CD8-positive, alpha-beta memory T cell (primary cell): ENCODE results near the gene NFKB2. TPM values are rescaled to one million over a fixed set of nuclear protein-coding genes. Genes with fewer than 3 reads are reported as not detected.
A peak's percentile ranks its signal among the peaks of the same experiment; 100 is the strongest.

Source experiments
- CTCF ChIA-PET: fragments of 350-600 bp; sonication (Branson Sonifier 250); formaldehyde crosslinking; loops from one replicate; lab custom pipeline; 2021; ENCODE audit warnings: antibody characterized with exemption; lab: Charles Lee
- POLR2A ChIA-PET: fragments of 350-600 bp; sonication (Branson Sonifier 250); formaldehyde crosslinking; loops from one replicate; lab custom pipeline; 2021; ENCODE audit warnings: antibody characterized with exemption; lab: Charles Lee
- DNase-seq, 5 donors: peaks; one replicate each; pipeline versions ENCODE4 v3.0.0 to v3.0.0-alpha.2; 2020 to 2022; ENCODE audit warnings: mixed read lengths in 1 of 5
- H3K27ac ChIP-seq: one replicate; pipeline ENCODE4 v1.7.0; 2013; ENCODE audit warnings: low read depth, mild to moderate bottlenecking, low read length, moderate library complexity
- H3K27me3 ChIP-seq: 2 replicates; pipeline ENCODE4 v1.7.0; 2013; ENCODE audit warnings: low read length, mild to moderate bottlenecking; ENCODE audit not compliant: insufficient read depth, poor library complexity, severe bottlenecking
- H3K36me3 ChIP-seq: 2 replicates; pipeline ENCODE4 v1.7.0; 2013; ENCODE audit warnings: mild to moderate bottlenecking, low read length, moderate library complexity; ENCODE audit not compliant: insufficient read depth
- H3K4me1 ChIP-seq: 2 replicates; pipeline ENCODE4 v1.7.0; 2013; ENCODE audit warnings: mild to moderate bottlenecking, low read length, moderate library complexity; ENCODE audit not compliant: insufficient read depth
- H3K4me3 ChIP-seq: 2 replicates; pipeline ENCODE4 v1.7.0; 2013; ENCODE audit warnings: mild to moderate bottlenecking, low read length
- H3K9me3 ChIP-seq: 2 replicates; pipeline ENCODE4 v1.7.0; 2013; ENCODE audit warnings: mild to moderate bottlenecking, low read length
- H3K27ac Mint-ChIP-seq, 8 donors: one replicate each; pipeline ENCODE4 v1.8.0; 2020 to 2021; ENCODE audit warnings: mixed read lengths in 8 of 8, mild to moderate bottlenecking in 6 of 8, inconsistent platforms in 3 of 8, moderate library complexity in 3 of 8
- H3K27me3 Mint-ChIP-seq, 2 donors: one replicate each; pipeline ENCODE4 v1.8.0; 2020 to 2021; ENCODE audit warnings: mixed read lengths in 2 of 2, mild to moderate bottlenecking in 1 of 2, moderate library complexity in 1 of 2
- H3K36me3 Mint-ChIP-seq, 3 donors: one replicate each; pipeline ENCODE4 v1.8.0; 2020 to 2021; ENCODE audit warnings: mixed read lengths in 3 of 3, inconsistent platforms in 1 of 3, mild to moderate bottlenecking in 1 of 3
- H3K4me1 Mint-ChIP-seq, 3 donors: one replicate each; pipeline ENCODE4 v1.8.0; 2020 to 2021; ENCODE audit warnings: mixed read lengths in 3 of 3, inconsistent platforms in 1 of 3, mild to moderate bottlenecking in 1 of 3
- H3K4me3 Mint-ChIP-seq, 7 donors: one replicate each; pipeline ENCODE4 v1.8.0; 2020 to 2021; ENCODE audit warnings: mixed read lengths in 7 of 7, mild to moderate bottlenecking in 6 of 7, moderate library complexity in 4 of 7, inconsistent platforms in 2 of 7
- H3K9me3 Mint-ChIP-seq, 5 donors: one replicate each; pipeline ENCODE4 v1.8.0; 2020 to 2022; ENCODE audit warnings: mixed read lengths in 5 of 5, mild to moderate bottlenecking in 3 of 5, moderate library complexity in 2 of 5, inconsistent platforms in 1 of 5
- polyA plus RNA-seq: library from polyadenylated mRNA; unstranded; fragments of 300-500 nt; fragmentation: Illumina TruSeq; gene quantifications from one replicate; pipeline ENCODE4 v1.2.3, GENCODE V29; 2021
- total RNA-seq, 2 experiments: library from RNA; stranded (reverse); gene quantifications; one replicate each; pipeline ENCODE4 v1.2.3, GENCODE V29; 2021

Gene NFKB2
- total and polyA plus RNA-seq, 3 experiments from 2014 or later = 14.0 to 324 (median 323) TPM

DNA sequence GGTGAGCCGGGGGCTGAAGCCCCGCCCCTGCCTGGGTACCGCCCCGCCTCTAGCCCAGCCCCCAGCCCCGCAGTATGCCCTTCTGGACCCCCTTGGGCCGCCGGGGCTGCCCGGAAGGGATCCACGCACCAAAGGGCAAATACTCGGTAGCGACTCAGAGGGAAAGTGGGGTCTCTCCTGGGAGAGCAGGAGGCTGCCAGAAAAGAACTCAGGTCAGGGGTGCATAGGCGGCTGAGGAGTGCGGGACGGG, 25.9 kb downstream of the NFKB2 start:
- CTCF ChIA-PET = interaction anchor here (0.6 to 4.1 kb wide), 13 partner anchors 9 to 251 kb away, joined by 3 to 37 read pairs (median 4); partner anchors contain the start of genes C10orf95 and CUEDC2
- Mint-ChIP-seq H3K27me3 (peaks cover 14 to 15% of the 10 kb centered on the region in 2 donors), H3K4me3 (peak overlapping the region; percentile 92 to 99 (median 99)), H3K36me3 (peaks cover 0 to 35% (median 0%) of the 10 kb centered on the region in 3 donors), H3K4me1 (peaks cover 23 to 57% (median 35%) of the 10 kb centered on the region in 3 donors), H3K9me3 (no peaks in the 10 kb centered on the region), H3K27ac (peak overlapping the region in 7 of 8 donors; percentile 45 to 98 (median 97))
- DNase-seq = no peak
- peaks cover 35% of the 10 kb centered on the region for H3K4me1 ChIP-seq
- POLR2A ChIA-PET = interaction anchor here (0.6 to 5.6 kb wide), 8 partner anchors 11 to 57 kb away, joined by 3 to 45 read pairs (median 7); partner anchors contain the start of genes C10orf95, CUEDC2 and NFKB2
- H3K9me3 ChIP-seq = no peaks in the 10 kb centered on the region
- H3K27me3 ChIP-seq = peaks cover 2% of the 10 kb centered on the region
- H3K36me3 ChIP-seq = peaks cover 7% of the 10 kb centered on the region
- H3K4me3 ChIP-seq = peak overlapping the region; percentile 95
- peak overlapping the region; percentile 74 for H3K27ac ChIP-seq

DNA sequence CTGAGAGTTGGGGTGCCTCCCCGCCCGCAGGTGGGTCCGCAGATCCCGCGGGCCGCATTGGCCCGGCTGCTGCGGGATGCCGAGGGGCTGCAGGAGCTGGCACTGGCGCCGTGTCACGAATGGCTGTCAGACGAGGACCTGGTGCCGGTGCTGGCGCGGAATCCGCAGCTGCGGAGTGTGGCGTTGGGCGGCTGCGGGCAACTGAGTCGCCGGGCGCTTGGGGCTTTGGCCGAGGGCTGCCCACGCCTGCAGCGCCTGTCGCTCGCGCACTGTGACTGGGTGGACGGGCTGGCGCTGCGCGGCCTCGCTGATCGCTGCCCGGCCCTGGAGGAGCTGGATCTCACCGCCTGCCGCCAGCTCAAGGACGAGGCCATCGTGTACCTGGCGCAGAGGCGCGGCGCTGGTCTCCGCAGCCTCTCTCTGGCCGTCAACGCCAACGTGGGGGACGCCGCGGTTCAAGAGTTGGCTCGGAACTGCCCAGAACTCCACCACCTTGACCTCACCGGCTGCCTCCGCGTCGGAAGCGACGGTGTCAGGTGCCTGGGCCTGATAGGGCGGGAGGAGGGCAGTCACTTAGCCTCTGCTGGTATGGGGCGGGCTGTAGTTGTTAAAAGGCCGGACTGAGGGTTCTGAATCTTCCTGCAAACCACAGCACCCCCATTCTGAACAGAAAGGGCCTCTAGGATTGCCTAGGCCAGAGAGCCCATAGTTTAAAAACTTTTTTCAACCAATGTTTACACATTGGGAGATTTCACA, 26.4 kb downstream of the NFKB2 start:
- Mint-ChIP-seq H3K27me3 (peaks cover 13 to 14% of the 10 kb centered on the region in 2 donors), H3K4me3 (peak overlapping the region; percentile 92 to 99 (median 99)), H3K27ac (peak overlapping the region; percentile 29 to 98 (median 76)), H3K9me3 (no peaks in the 10 kb centered on the region), H3K36me3 (peaks cover 0 to 35% (median 0%) of the 10 kb centered on the region in 3 donors), H3K4me1 (peaks cover 24 to 57% (median 36%) of the 10 kb centered on the region in 3 donors)
- Histone ChIP-seq H3K4me1 (peaks cover 35% of the 10 kb centered on the region), H3K36me3 (peaks cover 7% of the 10 kb centered on the region), H3K27me3 (peaks cover 2% of the 10 kb centered on the region), H3K4me3 (peak overlapping the region; percentile 95), H3K27ac (peak overlapping the region; percentile 74), H3K9me3 (no peaks in the 10 kb centered on the region)
- ChIA-PET CTCF (interaction anchor here (0.6 to 4.1 kb wide), 15 partner anchors 9 to 252 kb away, joined by 3 to 37 read pairs (median 4); partner anchors contain the start of genes C10orf95 and CUEDC2), POLR2A (interaction anchor here (0.6 to 5.6 kb wide), 7 partner anchors 11 to 57 kb away, joined by 3 to 45 read pairs (median 9); partner anchors contain the start of genes C10orf95, CUEDC2 and NFKB2)
- peak in 1 of 5 donors; percentile 19 for DNase-seq

- H3K27me3 ChIP-seq = peaks cover 2% of the 10 kb centered on the region
- peak overlapping the region; percentile 84 to 99 (median 99) for H3K4me3 Mint-ChIP-seq
- H3K9me3 Mint-ChIP-seq = no peaks in the 10 kb centered on the region
- H3K4me1 ChIP-seq = peaks cover 35% of the 10 kb centered on the region
- H3K36me3 ChIP-seq = peaks cover 7% of the 10 kb centered on the region
- peak in 2 of 5 donors; percentile 33 to 66 for DNase-seq
- ChIA-PET CTCF (interaction anchor here (1.1 to 4.1 kb wide), 11 partner anchors 9 to 161 kb away, joined by 3 to 37 read pairs (median 4); partner anchors contain the start of genes C10orf95 and CUEDC2), POLR2A (interaction anchor here (0.7 to 5.6 kb wide), 4 partner anchors 10 to 28 kb away, joined by 9 to 45 read pairs (median 35); partner anchors contain the start of genes C10orf95, CUEDC2 and NFKB2)
- H3K4me1 Mint-ChIP-seq = peaks cover 24 to 61% (median 36%) of the 10 kb centered on the region in 3 donors
- peak overlapping the region; percentile 95 for H3K4me3 ChIP-seq
- H3K9me3 ChIP-seq = no peaks in the 10 kb centered on the region
- H3K27me3 Mint-ChIP-seq = peaks cover 7 to 11% of the 10 kb centered on the region in 2 donors
- peak overlapping the region in 7 of 8 donors; percentile 23 to 89 (median 54) for H3K27ac Mint-ChIP-seq
- H3K36me3 Mint-ChIP-seq = peaks cover 0 to 37% (median 0%) of the 10 kb centered on the region in 3 donors
- H3K27ac ChIP-seq = peak overlapping the region; percentile 74
Measured at GRCh38 chr10:102422545-102423129, 27.1 kb downstream of the NFKB2 start.

- peaks cover 0 to 37% (median 0%) of the 10 kb centered on the region in 3 donors for H3K36me3 Mint-ChIP-seq
- peaks cover 35% of the 10 kb centered on the region for H3K4me1 ChIP-seq
Measured at GRCh38 chr10:102423372-102423968, 28.0 kb downstream of the NFKB2 start.

GRCh38 chr10:102424145-102424544, 28.6 kb downstream of the NFKB2 start:
- Histone ChIP-seq H3K4me3 (no peak overlapping the region), H3K4me1 (peaks cover 31% of the 10 kb centered on the region), H3K36me3 (peaks cover 7% of the 10 kb centered on the region), H3K27me3 (peaks cover under 1% of the 10 kb centered on the region), H3K27ac (no peak overlapping the region), H3K9me3 (no peaks in the 10 kb centered on the region)
- Mint-ChIP-seq H3K4me1 (peaks cover 20 to 53% (median 30%) of the 10 kb centered on the region in 3 donors), H3K4me3 (peak overlapping the region in 4 of 7 donors; percentile 15 to 77 (median 61)), H3K27me3 (peaks cover 0 to 6% of the 10 kb centered on the region in 2 donors), H3K9me3 (no peaks in the 10 kb centered on the region), H3K27ac (peak overlapping the region in 1 of 8 donors; percentile 85), H3K36me3 (peaks cover 0 to 37% (median 0%) of the 10 kb centered on the region in 3 donors)
- ChIA-PET CTCF (interaction anchor here (1.1 to 2.1 kb wide), 5 partner anchors 8 to 159 kb away, joined by 3 to 6 read pairs (median 4); partner anchors contain the start of genes C10orf95 and CUEDC2), POLR2A (interaction anchor here (0.6 to 5.6 kb wide), 4 partner anchors 9 to 151 kb away, joined by 3 to 45 read pairs (median 22); partner anchors contain the start of genes C10orf95 and CUEDC2)
- no peak for DNase-seq

More at GRCh38 chr10:102423372-102423968, 28.0 kb downstream of the NFKB2 start:
- H3K9me3 ChIP-seq = no peaks in the 10 kb centered on the region
- H3K27ac ChIP-seq = peak overlapping the region; percentile 74
- DNase-seq = no peak
- POLR2A ChIA-PET = interaction anchor here (0.7 to 5.6 kb wide), 3 partner anchors 9 to 27 kb away, joined by 3 to 45 read pairs (median 40); partner anchors contain the start of genes C10orf95 and CUEDC2
- Mint-ChIP-seq H3K27me3 (peaks cover 0 to 6% of the 10 kb centered on the region in 2 donors), H3K4me1 (peaks cover 24 to 56% (median 33%) of the 10 kb centered on the region in 3 donors), H3K27ac (peak overlapping the region in 1 of 8 donors; percentile 89), H3K9me3 (no peaks in the 10 kb centered on the region), H3K4me3 (peak overlapping the region in 4 of 7 donors; percentile 15 to 84 (median 46))
- H3K27me3 ChIP-seq = peaks cover 2% of the 10 kb centered on the region
- H3K36me3 ChIP-seq = peaks cover 7% of the 10 kb centered on the region
- CTCF ChIA-PET = interaction anchor here (1.1 to 4.1 kb wide), 10 partner anchors 9 to 160 kb away, joined by 3 to 37 read pairs (median 4); partner anchors contain the start of genes C10orf95 and CUEDC2
- H3K4me3 ChIP-seq = peak overlapping the region; percentile 95

- peaks cover 15 to 45% (median 26%) of the 10 kb centered on the region in 3 donors for H3K4me1 Mint-ChIP-seq
- ChIA-PET POLR2A (interaction anchor here (5.6 kb wide), 1 partner anchor 25 kb away, joined by 40 read pairs; the partner anchor contains the start of gene C10orf95), CTCF (interaction anchor here (1.1 to 1.6 kb wide), 2 partner anchors 7 to 11 kb away, joined by 3 to 6 read pairs; partner anchors contain the start of gene CUEDC2)
Measured at GRCh38 chr10:102424916-102425315, 29.4 kb downstream of the NFKB2 start.

More at GRCh38 chr10:102424916-102425315, 29.4 kb downstream of the NFKB2 start:
- no peak for DNase-seq
- Mint-ChIP-seq H3K36me3 (peaks cover 0 to 37% (median 0%) of the 10 kb centered on the region in 3 donors), H3K27ac (no peak overlapping the region), H3K4me3 (peak overlapping the region in 2 of 7 donors; percentile 36 to 74), H3K27me3 (peaks cover 0 to 4% of the 10 kb centered on the region in 2 donors), H3K9me3 (no peaks in the 10 kb centered on the region)
- peaks cover 7% of the 10 kb centered on the region for H3K36me3 ChIP-seq
- H3K4me1 ChIP-seq = peaks cover 24% of the 10 kb centered on the region
- no peaks in the 10 kb centered on the region for H3K27me3 ChIP-seq
- no peaks in the 10 kb centered on the region for H3K9me3 ChIP-seq
- H3K4me3 ChIP-seq = no peak overlapping the region
- H3K27ac ChIP-seq = no peak overlapping the region
